ENCODE measurements around the gene ANKS1B.

ANKS1B gene

GRCh38 chr12:98743362-98743953 is 1241.3 kb downstream of the ANKS1B start:
- TF ChIP-seq SUZ12 (IDR thresholded peaks at IDR 0.05; ENCODE audit: extremely low read depth, insufficient read depth, insufficient read length) (no peak), ZNF274 (IDR thresholded peaks at IDR 0.05; ENCODE audit: low read depth, low read length) (no peak), YY1 (IDR thresholded peaks at IDR 0.05; ENCODE audit: insufficient read depth, insufficient read length) (no peak)
- Histone ChIP-seq H3K4me1 (ENCODE audit: insufficient read depth, insufficient read length) (peaks cover 8% of the 10 kb centered on the region), H3K9me3 (ENCODE audit: insufficient read depth, low read length) (no peaks in the 10 kb centered on the region), H3K9ac (ENCODE audit: insufficient read length, low read depth) (no peak overlapping the region), H3K36me3 (ENCODE audit: insufficient read depth, insufficient read length, low read length) (no peaks in the 10 kb centered on the region), H3K27me3 (ENCODE audit: insufficient read depth, insufficient read length) (peaks cover 33% of the 10 kb centered on the region), H3K4me3 (ENCODE audit: insufficient read length, low read depth) (no peak overlapping the region)
- peak; percentile 43 for DNase-seq (ENCODE audit: low read depth, low spot score)

- Histone ChIP-seq H3K9ac (ENCODE audit: insufficient read length, low read depth) (no peak overlapping the region), H3K9me3 (ENCODE audit: insufficient read depth, low read length) (no peaks in the 10 kb centered on the region), H3K4me3 (ENCODE audit: insufficient read length, low read depth) (no peak overlapping the region), H3K27me3 (ENCODE audit: insufficient read depth, insufficient read length) (peaks cover 25% of the 10 kb centered on the region), H3K4me1 (ENCODE audit: insufficient read depth, insufficient read length) (peaks cover 8% of the 10 kb centered on the region), H3K36me3 (ENCODE audit: insufficient read depth, insufficient read length, low read length) (no peaks in the 10 kb centered on the region)
- peak; percentile 25 for DNase-seq (ENCODE audit: low read depth, low spot score)
- TF ChIP-seq SUZ12 (IDR thresholded peaks at IDR 0.05; ENCODE audit: extremely low read depth, insufficient read depth, insufficient read length) (no peak), ZNF274 (IDR thresholded peaks at IDR 0.05; ENCODE audit: low read depth, low read length) (no peak), YY1 (IDR thresholded peaks at IDR 0.05; ENCODE audit: insufficient read depth, insufficient read length) (no peak)
Measured at GRCh38 chr12:98741556-98742265, 1243.0 kb downstream of the ANKS1B start.

GRCh38 chr12:98741196-98741555 is 1243.6 kb downstream of the ANKS1B start:
- Histone ChIP-seq H3K4me1 (ENCODE audit: insufficient read depth, insufficient read length) (peaks cover 8% of the 10 kb centered on the region), H3K9me3 (ENCODE audit: insufficient read depth, low read length) (no peaks in the 10 kb centered on the region), H3K4me3 (ENCODE audit: insufficient read length, low read depth) (no peak overlapping the region), H3K27me3 (ENCODE audit: insufficient read depth, insufficient read length) (peaks cover 19% of the 10 kb centered on the region), H3K9ac (ENCODE audit: insufficient read length, low read depth) (no peak overlapping the region), H3K36me3 (ENCODE audit: insufficient read depth, insufficient read length, low read length) (no peaks in the 10 kb centered on the region)
- no peak for DNase-seq (ENCODE audit: low read depth, low spot score)
- no peak for TF ChIP-seq YY1 (IDR thresholded peaks at IDR 0.05; ENCODE audit: insufficient read depth, insufficient read length)
- no peak for TF ChIP-seq ZNF274 (IDR thresholded peaks at IDR 0.05; ENCODE audit: low read depth, low read length)
- TF ChIP-seq SUZ12 (IDR thresholded peaks at IDR 0.05; ENCODE audit: extremely low read depth, insufficient read depth, insufficient read length): no peak

- no peak overlapping the region for H3K4me3 ChIP-seq (ENCODE audit: insufficient read length, low read depth)
- H3K4me1 ChIP-seq (ENCODE audit: insufficient read depth, insufficient read length): peaks cover 8% of the 10 kb centered on the region
- H3K36me3 ChIP-seq (ENCODE audit: insufficient read depth, insufficient read length, low read length): peaks cover 1% of the 10 kb centered on the region
- no peak for DNase-seq (ENCODE audit: low read depth, low spot score)
- H3K9me3 ChIP-seq (ENCODE audit: insufficient read depth, low read length): no peaks in the 10 kb centered on the region
- no peak overlapping the region for H3K9ac ChIP-seq (ENCODE audit: insufficient read length, low read depth)
- H3K27me3 ChIP-seq (ENCODE audit: insufficient read depth, insufficient read length): peaks cover 15% of the 10 kb centered on the region
- no peak for TF ChIP-seq SUZ12 (IDR thresholded peaks at IDR 0.05; ENCODE audit: extremely low read depth, insufficient read depth, insufficient read length)
- TF ChIP-seq YY1 (IDR thresholded peaks at IDR 0.05; ENCODE audit: insufficient read depth, insufficient read length): no peak
- no peak for TF ChIP-seq ZNF274 (IDR thresholded peaks at IDR 0.05; ENCODE audit: low read depth, low read length)
Measured at GRCh38 chr12:98740751-98741150, 1244.0 kb downstream of the ANKS1B start.

- TF ChIP-seq ZNF274 (IDR thresholded peaks at IDR 0.05; ENCODE audit: low read depth, low read length) (no peak), SUZ12 (IDR thresholded peaks at IDR 0.05; ENCODE audit: extremely low read depth, insufficient read depth, insufficient read length) (no peak), YY1 (IDR thresholded peaks at IDR 0.05; ENCODE audit: insufficient read depth, insufficient read length) (no peak)
Measured at GRCh38 chr12:98738539-98738938, 1246.2 kb downstream of the ANKS1B start.

GRCh38 chr12:98738002-98738401 is 1246.7 kb downstream of the ANKS1B start:
- no peak for DNase-seq (ENCODE audit: low read depth, low spot score)
- Histone ChIP-seq H3K9ac (ENCODE audit: insufficient read length, low read depth) (no peak overlapping the region), H3K27me3 (ENCODE audit: insufficient read depth, insufficient read length) (peaks cover 2% of the 10 kb centered on the region), H3K4me3 (ENCODE audit: insufficient read length, low read depth) (no peak overlapping the region), H3K9me3 (ENCODE audit: insufficient read depth, low read length) (no peaks in the 10 kb centered on the region), H3K36me3 (ENCODE audit: insufficient read depth, insufficient read length, low read length) (peaks cover 10% of the 10 kb centered on the region), H3K4me1 (ENCODE audit: insufficient read depth, insufficient read length) (peaks cover 8% of the 10 kb centered on the region)
- TF ChIP-seq ZNF274 (IDR thresholded peaks at IDR 0.05; ENCODE audit: low read depth, low read length): no peak
- TF ChIP-seq SUZ12 (IDR thresholded peaks at IDR 0.05; ENCODE audit: extremely low read depth, insufficient read depth, insufficient read length): no peak
- no peak for TF ChIP-seq YY1 (IDR thresholded peaks at IDR 0.05; ENCODE audit: insufficient read depth, insufficient read length)

More at GRCh38 chr12:98738539-98738938, 1246.2 kb downstream of the ANKS1B start:
- Histone ChIP-seq H3K9ac (ENCODE audit: insufficient read length, low read depth) (no peak overlapping the region), H3K4me1 (ENCODE audit: insufficient read depth, insufficient read length) (peaks cover 8% of the 10 kb centered on the region), H3K4me3 (ENCODE audit: insufficient read length, low read depth) (no peak overlapping the region), H3K9me3 (ENCODE audit: insufficient read depth, low read length) (no peaks in the 10 kb centered on the region), H3K27me3 (ENCODE audit: insufficient read depth, insufficient read length) (peaks cover 2% of the 10 kb centered on the region), H3K36me3 (ENCODE audit: insufficient read depth, insufficient read length, low read length) (peaks cover 10% of the 10 kb centered on the region)
- DNase-seq (ENCODE audit: low read depth, low spot score): no peak

GRCh38 chr12:98737322-98737712 is 1247.4 kb downstream of the ANKS1B start:
- Histone ChIP-seq H3K4me3 (ENCODE audit: insufficient read length, low read depth) (no peak overlapping the region), H3K27me3 (ENCODE audit: insufficient read depth, insufficient read length) (peaks cover 2% of the 10 kb centered on the region), H3K9ac (ENCODE audit: insufficient read length, low read depth) (no peak overlapping the region), H3K4me1 (ENCODE audit: insufficient read depth, insufficient read length) (peaks cover 4% of the 10 kb centered on the region), H3K36me3 (ENCODE audit: insufficient read depth, insufficient read length, low read length) (peaks cover 12% of the 10 kb centered on the region), H3K9me3 (ENCODE audit: insufficient read depth, low read length) (no peaks in the 10 kb centered on the region)
- no peak for TF ChIP-seq YY1 (IDR thresholded peaks at IDR 0.05; ENCODE audit: insufficient read depth, insufficient read length)
- TF ChIP-seq SUZ12 (IDR thresholded peaks at IDR 0.05; ENCODE audit: extremely low read depth, insufficient read depth, insufficient read length): no peak
- no peak for TF ChIP-seq ZNF274 (IDR thresholded peaks at IDR 0.05; ENCODE audit: low read depth, low read length)
- no peak for DNase-seq (ENCODE audit: low read depth, low spot score)
